Measurements from ENCODE around the gene LENG9.
A peak's percentile ranks its signal among the peaks of the same experiment; 100 is the strongest.

DNA sequence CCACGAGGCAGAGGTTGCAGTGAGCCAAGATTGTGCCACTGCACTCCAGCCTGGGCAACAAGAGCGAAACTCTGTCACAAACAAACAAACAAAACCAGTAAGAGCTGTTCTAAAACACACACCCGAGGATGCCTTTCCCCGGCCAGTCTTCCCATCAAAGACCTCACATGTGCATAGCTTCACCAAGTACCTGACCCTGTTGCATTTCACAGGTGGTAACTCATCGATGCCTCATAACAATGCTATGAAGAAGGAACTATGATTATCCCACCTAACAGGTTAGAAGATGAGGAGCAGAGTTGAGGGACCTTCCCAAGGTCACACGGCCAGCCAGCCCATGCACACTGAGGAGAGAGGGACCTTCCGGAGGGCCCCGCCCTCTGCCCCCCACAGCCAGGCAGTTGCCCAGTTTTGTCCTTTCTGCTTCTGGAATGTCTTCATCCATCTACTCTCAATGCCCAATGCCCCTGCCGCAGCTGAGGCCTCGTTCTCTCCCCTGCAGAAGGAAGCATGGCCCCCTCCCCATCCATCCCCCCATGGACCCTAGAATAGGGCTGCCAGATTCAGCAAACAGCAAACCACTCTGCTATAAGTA is 31.3 kb downstream of the LENG9 start:
- TF ChIP-seq EP300 (IDR thresholded peaks at IDR 0.05; ENCODE audit: low read depth): no peak
- TF ChIP-seq, protein P1, sequence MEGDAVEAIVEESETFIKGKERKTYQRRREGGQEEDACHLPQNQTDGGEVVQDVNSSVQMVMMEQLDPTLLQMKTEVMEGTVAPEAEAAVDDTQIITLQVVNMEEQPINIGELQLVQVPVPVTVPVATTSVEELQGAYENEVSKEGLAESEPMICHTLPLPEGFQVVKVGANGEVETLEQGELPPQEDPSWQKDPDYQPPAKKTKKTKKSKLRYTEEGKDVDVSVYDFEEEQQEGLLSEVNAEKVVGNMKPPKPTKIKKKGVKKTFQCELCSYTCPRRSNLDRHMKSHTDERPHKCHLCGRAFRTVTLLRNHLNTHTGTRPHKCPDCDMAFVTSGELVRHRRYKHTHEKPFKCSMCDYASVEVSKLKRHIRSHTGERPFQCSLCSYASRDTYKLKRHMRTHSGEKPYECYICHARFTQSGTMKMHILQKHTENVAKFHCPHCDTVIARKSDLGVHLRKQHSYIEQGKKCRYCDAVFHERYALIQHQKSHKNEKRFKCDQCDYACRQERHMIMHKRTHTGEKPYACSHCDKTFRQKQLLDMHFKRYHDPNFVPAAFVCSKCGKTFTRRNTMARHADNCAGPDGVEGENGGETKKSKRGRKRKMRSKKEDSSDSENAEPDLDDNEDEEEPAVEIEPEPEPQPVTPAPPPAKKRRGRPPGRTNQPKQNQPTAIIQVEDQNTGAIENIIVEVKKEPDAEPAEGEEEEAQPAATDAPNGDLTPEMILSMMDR (IDR thresholded peaks at IDR 0.05): no peak
- no peak for TF ChIP-seq POLR2A (IDR thresholded peaks at IDR 0.05)
- peak in 1 of 3 donors; percentile 9 for TF ChIP-seq POLR2AphosphoS5 (IDR thresholded peaks at IDR 0.05)
